ENCODE data around the gene SDK1.

DNA sequence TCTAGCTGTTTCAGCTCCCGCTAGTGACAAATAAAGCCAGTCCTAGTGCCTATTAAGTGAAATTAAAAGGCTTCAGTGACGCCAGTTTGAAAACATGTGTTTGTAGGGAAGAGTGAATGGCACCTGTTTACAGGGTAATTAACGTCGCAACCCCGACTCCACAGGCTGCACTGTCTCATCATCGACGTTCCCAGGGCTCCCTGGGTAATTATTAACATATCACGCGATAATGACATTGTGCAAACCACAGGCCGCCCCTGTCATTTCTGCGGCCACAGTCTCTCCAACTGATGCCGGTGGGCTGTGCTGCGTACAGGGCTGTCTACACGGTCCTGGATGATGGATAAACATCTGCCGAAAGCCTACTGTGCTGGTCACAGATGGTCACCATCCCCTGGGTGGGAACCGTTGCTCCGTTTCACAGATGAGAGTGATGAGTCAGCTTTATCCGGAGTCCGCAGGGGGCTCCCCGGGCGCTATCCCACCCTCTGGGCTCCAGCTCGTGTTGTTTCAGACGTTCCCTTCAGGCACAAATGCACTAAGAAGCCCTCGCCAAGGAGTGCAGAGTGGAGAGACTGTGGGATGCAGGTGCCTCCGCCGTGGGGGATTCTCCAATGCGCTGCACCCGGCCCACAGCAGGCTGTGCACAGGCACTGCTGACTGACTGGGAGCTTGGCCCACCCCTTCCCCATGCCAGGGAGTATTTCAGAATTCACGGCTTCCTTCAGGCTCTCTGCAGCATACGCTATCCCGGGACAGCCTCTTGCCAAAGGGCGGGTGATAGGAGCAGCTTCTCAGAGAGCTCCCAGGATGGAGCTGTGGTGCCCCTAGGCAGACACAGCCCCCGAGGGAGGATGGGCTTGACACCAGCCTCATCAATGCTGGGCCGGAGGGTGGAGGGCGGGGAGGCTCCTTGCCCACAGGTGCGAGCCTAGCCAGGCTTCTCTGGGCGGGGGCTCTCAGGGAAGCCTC, 889.2 kb downstream of the SDK1 start:
- TF ChIP-seq POLR2A (IDR thresholded peaks at IDR 0.05), result no peak
- no peak for TF ChIP-seq POLR2AphosphoS5 (IDR thresholded peaks at IDR 0.05)
